Neural cell (in vitro differentiated cells): ENCODE results near the gene ESPNL. TPM values are rescaled to one million over a fixed set of nuclear protein-coding genes. Genes with fewer than 3 reads are reported as not detected.

ENCODE experiments used
- H2AFZ ChIP-seq: fragments of 200-600, 300-800 bp; sonication (generic), shearing (Covaris generic); 2 replicates; pipeline ENCODE4 v1.6.0; 2014; ENCODE audit warnings: low read depth, mild to moderate bottlenecking, antibody characterized with exemption, low read length, moderate library complexity
- H3F3A ChIP-seq: fragments of 200-600 bp; shearing (Covaris generic); 2 replicates; pipeline ENCODE4 v1.6.1; 2016; ENCODE audit warnings: mild to moderate bottlenecking, moderate library complexity, mixed read lengths, antibody characterized with exemption, low read length; ENCODE audit not compliant: insufficient read depth, poor library complexity, severe bottlenecking
- H3K27ac ChIP-seq: fragments of 200-600, 300-800 bp; sonication (generic), shearing (Covaris generic); 2 replicates; pipeline ENCODE4 v1.5.1; 2014; ENCODE audit warnings: mild to moderate bottlenecking, low read length, moderate library complexity
- H3K27me3 ChIP-seq: fragments of 300-800, 200-600 bp; sonication (generic), shearing (Covaris generic); 2 replicates; pipeline ENCODE4 v1.6.0; 2014; ENCODE audit warnings: mild to moderate bottlenecking, low read depth, low read length, moderate library complexity; ENCODE audit not compliant: insufficient read depth
- H3K36me3 ChIP-seq: fragments of 300-800, 200-600 bp; sonication (generic), shearing (Covaris generic); 2 replicates; pipeline ENCODE4 v1.5.1; 2014; ENCODE audit warnings: mild to moderate bottlenecking, antibody characterized with exemption, low read length, moderate library complexity; ENCODE audit not compliant: insufficient read depth
- H3K4me2 ChIP-seq: fragments of 300-800, 200-600 bp; sonication (generic), shearing (Covaris generic); 2 replicates; pipeline ENCODE4 v1.6.0; 2014; ENCODE audit warnings: mild to moderate bottlenecking, low read length
- H3K4me3 ChIP-seq: fragments of 300-800, 200-600 bp; sonication (generic), shearing (Covaris generic); 2 replicates; pipeline ENCODE4 v1.5.1; 2014; ENCODE audit warnings: mild to moderate bottlenecking, low read length, moderate library complexity
- H3K79me2 ChIP-seq: fragments of 200-600 bp; shearing (Covaris generic); replicated peaks from 2 replicates; pipeline ENCODE4 v1.6.0; 2014; ENCODE audit warnings: mild to moderate bottlenecking, low read length, moderate library complexity; ENCODE audit not compliant: insufficient read depth
- H3K9ac ChIP-seq: fragments of 300-800, 200-600 bp; sonication (generic), shearing (Covaris generic); 2 replicates; pipeline ENCODE4 v1.6.1; 2016; ENCODE audit warnings: mild to moderate bottlenecking, low read length, mixed read lengths
- H3K9me2 ChIP-seq: fragments of 200-600 bp; shearing (Covaris generic); 2 replicates; pipeline ENCODE4 v1.6.1; 2016; ENCODE audit warnings: mild to moderate bottlenecking, low read length, mixed read lengths; ENCODE audit not compliant: insufficient read depth
- H3K9me3 ChIP-seq: fragments of 200-600, 300-800 bp; sonication (generic), shearing (Covaris generic); 2 replicates; pipeline ENCODE4 v1.6.1; 2016; ENCODE audit warnings: mild to moderate bottlenecking, mixed run types, low read length, moderate library complexity, mixed read lengths
- H4K20me1 ChIP-seq: fragments of 200-600 bp; shearing (Covaris generic); 2 replicates; pipeline ENCODE4 v1.6.1; 2016; ENCODE audit warnings: mild to moderate bottlenecking, mixed run types; ENCODE audit not compliant: insufficient read depth
- CTCF ChIP-seq: fragments of 450-650 bp; IDR thresholded peaks from 2 replicates; pipeline ENCODE4 v1.5.1; 2014; ENCODE audit warnings: antibody characterized with exemption, mild to moderate bottlenecking, moderate library complexity; ENCODE audit not compliant: poor library complexity, severe bottlenecking
- EP300 ChIP-seq: fragments of 450-650 bp; conservative IDR thresholded peaks from 2 replicates; pipeline ENCODE4 v1.6.1; 2014; ENCODE audit warnings: antibody characterized with exemption, mild to moderate bottlenecking, moderate library complexity; ENCODE audit not compliant: poor library complexity, severe bottlenecking
- EZH2 ChIP-seq: fragments of 200-600, 300-800 bp; shearing (Covaris generic), sonication (generic); IDR thresholded peaks from 2 replicates; pipeline ENCODE4 v1.6.1; 2014; ENCODE audit warnings: antibody characterized with exemption, low read length, borderline replicate concordance, mild to moderate bottlenecking; ENCODE audit not compliant: insufficient read depth, poor library complexity, severe bottlenecking
- MXI1 ChIP-seq: fragments of 450-650 bp; conservative IDR thresholded peaks from 2 replicates; pipeline ENCODE4 v1.6.1; 2014; ENCODE audit warnings: antibody characterized with exemption, mild to moderate bottlenecking; ENCODE audit not compliant: poor library complexity, severe bottlenecking
- POLR2AphosphoS5 ChIP-seq: IDR thresholded peaks from 2 replicates; pipeline ENCODE4 v1.6.1; 2012
- RAD21 ChIP-seq: fragments of 450-650 bp; conservative IDR thresholded peaks from 2 replicates; pipeline ENCODE4 v1.6.1; 2014; ENCODE audit warnings: antibody characterized with exemption, mild to moderate bottlenecking, moderate library complexity
- SMC3 ChIP-seq: fragments of 450-650 bp; conservative IDR thresholded peaks from 2 replicates; pipeline ENCODE4 v1.6.1; 2014; ENCODE audit warnings: antibody characterized with exemption, mild to moderate bottlenecking, moderate library complexity; ENCODE audit not compliant: poor library complexity
- TAF1 ChIP-seq: IDR thresholded peaks from 2 replicates; pipeline ENCODE4 v1.6.1; 2012; ENCODE audit warnings: low read depth
- polyA plus RNA-seq: library from polyadenylated mRNA; depleted of rRNA; stranded (reverse); fragments of >200 nt; gene quantifications from 2 replicates; pipeline ENCODE4 v1.2.3, GENCODE V29; 2014
- TF ChIP-seq, protein P1 (sequence below): IDR thresholded peaks from 2 replicates; pipeline ENCODE4 v1.6.1; 2012; ENCODE audit warnings: borderline replicate concordance

Gene ESPNL
- polyA plus RNA-seq, 1 donor from 2014 or later = 0.69 TPM

- Histone ChIP-seq H3K79me2 (no peaks in the 10 kb centered on the region), H3K9me3 (no peaks in the 10 kb centered on the region), H3K9me2 (no peaks in the 10 kb centered on the region), H4K20me1 (no peaks in the 10 kb centered on the region), H3K27ac (no peak overlapping the region), H3F3A (no peaks in the 10 kb centered on the region), H3K36me3 (no peaks in the 10 kb centered on the region), H3K4me2 (no peak overlapping the region), H3K27me3 (no peaks in the 10 kb centered on the region), H2AFZ (no peak overlapping the region), H3K9ac (no peak overlapping the region), H3K4me3 (no peak overlapping the region)
- TF ChIP-seq, protein P1, sequence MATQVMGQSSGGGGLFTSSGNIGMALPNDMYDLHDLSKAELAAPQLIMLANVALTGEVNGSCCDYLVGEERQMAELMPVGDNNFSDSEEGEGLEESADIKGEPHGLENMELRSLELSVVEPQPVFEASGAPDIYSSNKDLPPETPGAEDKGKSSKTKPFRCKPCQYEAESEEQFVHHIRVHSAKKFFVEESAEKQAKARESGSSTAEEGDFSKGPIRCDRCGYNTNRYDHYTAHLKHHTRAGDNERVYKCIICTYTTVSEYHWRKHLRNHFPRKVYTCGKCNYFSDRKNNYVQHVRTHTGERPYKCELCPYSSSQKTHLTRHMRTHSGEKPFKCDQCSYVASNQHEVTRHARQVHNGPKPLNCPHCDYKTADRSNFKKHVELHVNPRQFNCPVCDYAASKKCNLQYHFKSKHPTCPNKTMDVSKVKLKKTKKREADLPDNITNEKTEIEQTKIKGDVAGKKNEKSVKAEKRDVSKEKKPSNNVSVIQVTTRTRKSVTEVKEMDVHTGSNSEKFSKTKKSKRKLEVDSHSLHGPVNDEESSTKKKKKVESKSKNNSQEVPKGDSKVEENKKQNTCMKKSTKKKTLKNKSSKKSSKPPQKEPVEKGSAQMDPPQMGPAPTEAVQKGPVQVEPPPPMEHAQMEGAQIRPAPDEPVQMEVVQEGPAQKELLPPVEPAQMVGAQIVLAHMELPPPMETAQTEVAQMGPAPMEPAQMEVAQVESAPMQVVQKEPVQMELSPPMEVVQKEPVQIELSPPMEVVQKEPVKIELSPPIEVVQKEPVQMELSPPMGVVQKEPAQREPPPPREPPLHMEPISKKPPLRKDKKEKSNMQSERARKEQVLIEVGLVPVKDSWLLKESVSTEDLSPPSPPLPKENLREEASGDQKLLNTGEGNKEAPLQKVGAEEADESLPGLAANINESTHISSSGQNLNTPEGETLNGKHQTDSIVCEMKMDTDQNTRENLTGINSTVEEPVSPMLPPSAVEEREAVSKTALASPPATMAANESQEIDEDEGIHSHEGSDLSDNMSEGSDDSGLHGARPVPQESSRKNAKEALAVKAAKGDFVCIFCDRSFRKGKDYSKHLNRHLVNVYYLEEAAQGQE = no peak
- TF ChIP-seq EZH2 = no peak
- TF ChIP-seq RAD21 = no peak
Measured at GRCh38 chr2:238130111-238130695, 30.1 kb downstream of the ESPNL start.

DNA sequence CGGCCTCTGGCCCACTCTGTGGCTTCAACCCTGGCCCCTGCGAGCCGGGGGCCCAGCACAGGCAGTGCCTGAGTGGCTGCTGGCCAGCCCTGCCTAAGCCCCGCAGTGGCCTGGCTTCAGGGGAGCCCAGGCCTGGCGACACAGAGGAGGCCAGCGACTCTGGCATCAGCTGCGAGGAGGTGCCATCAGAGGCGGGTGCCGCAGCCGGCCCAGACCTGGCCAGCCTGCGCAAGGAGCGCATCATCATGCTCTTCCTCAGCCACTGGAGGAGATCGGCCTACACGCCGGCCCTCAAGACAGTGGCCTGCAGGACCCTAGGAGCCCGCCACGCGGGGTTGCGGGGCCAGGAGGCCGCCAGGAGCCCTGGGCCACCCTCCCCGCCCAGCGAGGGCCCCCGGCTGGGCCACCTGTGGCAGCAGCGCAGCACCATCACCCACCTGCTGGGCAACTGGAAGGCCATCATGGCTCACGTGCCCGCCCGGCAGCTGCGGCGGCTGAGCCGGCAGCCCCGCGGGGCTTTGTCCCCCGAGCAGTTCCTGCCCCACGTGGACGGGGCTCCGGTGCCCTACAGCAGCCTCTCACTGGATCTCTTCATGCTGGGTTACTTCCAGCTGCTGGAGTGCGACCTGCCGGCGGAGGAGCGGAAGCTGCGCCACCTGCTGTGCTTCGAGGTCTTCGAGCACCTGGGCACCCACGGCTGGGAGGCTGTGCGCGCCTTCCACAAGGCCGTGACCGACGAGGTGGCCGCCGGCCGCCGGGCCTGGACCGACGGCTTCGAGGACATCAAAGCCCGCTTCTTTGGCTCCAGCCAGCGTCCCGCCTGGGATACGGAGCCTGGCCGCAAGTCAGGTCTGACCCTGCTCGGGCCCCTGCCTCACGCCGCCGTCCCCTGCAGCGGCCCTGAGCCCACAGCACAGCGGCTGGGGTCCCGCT, 30.8 kb downstream of the ESPNL start:
- H3K79me2 ChIP-seq = no peaks in the 10 kb centered on the region
- no peak overlapping the region for H3K4me2 ChIP-seq
- no peak for TF ChIP-seq POLR2AphosphoS5
- TF ChIP-seq TAF1 = no peak
- TF ChIP-seq EZH2 = no peak
- no peak for TF ChIP-seq CTCF
- TF ChIP-seq RAD21 = no peak
- no peak for TF ChIP-seq EP300
- TF ChIP-seq SMC3 = no peak
- TF ChIP-seq MXI1 = no peak
- TF ChIP-seq, protein P1 = no peak
- H3K27me3 ChIP-seq = no peaks in the 10 kb centered on the region
- no peaks in the 10 kb centered on the region for H4K20me1 ChIP-seq
- H3K27ac ChIP-seq = no peak overlapping the region
- H3F3A ChIP-seq = no peaks in the 10 kb centered on the region
- H3K4me3 ChIP-seq = no peak overlapping the region
- H3K9me3 ChIP-seq = no peaks in the 10 kb centered on the region
- no peak overlapping the region for H2AFZ ChIP-seq
- no peaks in the 10 kb centered on the region for H3K9me2 ChIP-seq
- no peak overlapping the region for H3K9ac ChIP-seq
- H3K36me3 ChIP-seq = no peaks in the 10 kb centered on the region
